ENCODE results near the gene ADAM12.

Gene ADAM12

DNA sequence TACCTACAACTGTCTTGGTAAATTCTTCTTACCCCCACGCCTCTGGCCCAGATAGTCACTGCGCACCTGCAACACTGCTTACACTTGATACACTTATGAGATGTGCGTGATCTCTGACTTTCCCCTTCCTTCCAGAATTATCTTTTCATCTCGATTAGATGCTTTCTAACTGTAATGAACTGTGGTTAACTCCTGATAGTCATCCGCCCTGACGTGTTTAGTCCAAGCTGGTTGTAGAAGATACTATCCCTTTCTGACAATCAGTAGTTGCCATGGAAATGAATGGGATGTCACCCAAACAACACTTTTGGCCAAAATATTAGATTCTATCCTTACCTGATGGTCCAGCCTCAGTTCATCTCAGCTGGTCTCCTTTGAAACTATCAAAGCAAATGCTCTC lies 241.5 kb downstream of the ADAM12 start:
- no peak for DNase-seq (ENCODE audit: insufficient read length, low spot score)
- TF ChIP-seq POLR2A (IDR thresholded peaks at IDR 0.05; ENCODE audit: low read depth, low read length) (no peak), TAF1 (IDR thresholded peaks at IDR 0.05; ENCODE audit: low read depth, low read length) (no peak), POU2F2 (IDR thresholded peaks at IDR 0.05; ENCODE audit: low read depth, low read length) (no peak), PAX5 (IDR thresholded peaks at IDR 0.05; ENCODE audit: insufficient read depth, low read length, severe bottlenecking) (no peak), SPI1 (IDR thresholded peaks at IDR 0.05; ENCODE audit: low read depth, low read length) (no peak), POLR2AphosphoS5 (IDR thresholded peaks at IDR 0.05; ENCODE audit: low read depth, low read length) (no peak)
- no peak for FAIRE-seq

- no peak for TF ChIP-seq POU2F2 (IDR thresholded peaks at IDR 0.05; ENCODE audit: low read depth, low read length)
- no peak for TF ChIP-seq SPI1 (IDR thresholded peaks at IDR 0.05; ENCODE audit: low read depth, low read length)
- no peak for TF ChIP-seq POLR2A (IDR thresholded peaks at IDR 0.05; ENCODE audit: low read depth, low read length)
- no peak for TF ChIP-seq TAF1 (IDR thresholded peaks at IDR 0.05; ENCODE audit: low read depth, low read length)
- TF ChIP-seq PAX5 (IDR thresholded peaks at IDR 0.05; ENCODE audit: insufficient read depth, low read length, severe bottlenecking), result no peak
- TF ChIP-seq POLR2AphosphoS5 (IDR thresholded peaks at IDR 0.05; ENCODE audit: low read depth, low read length), result no peak
- FAIRE-seq (peak; percentile 50), DNase-seq (ENCODE audit: insufficient read length, low spot score) (no peak)
These were observed 245.2 kb downstream of the ADAM12 start for GRCh38 chr10:126143117-126143516.

GRCh38 chr10:126140746-126141273 lies 247.5 kb downstream of the ADAM12 start:
- TF ChIP-seq TAF1 (IDR thresholded peaks at IDR 0.05; ENCODE audit: low read depth, low read length), result no peak
- TF ChIP-seq POLR2AphosphoS5 (IDR thresholded peaks at IDR 0.05; ENCODE audit: low read depth, low read length), result no peak
- TF ChIP-seq PAX5 (IDR thresholded peaks at IDR 0.05; ENCODE audit: insufficient read depth, low read length, severe bottlenecking), result no peak
- TF ChIP-seq POU2F2 (IDR thresholded peaks at IDR 0.05; ENCODE audit: low read depth, low read length), result no peak
- TF ChIP-seq SPI1 (IDR thresholded peaks at IDR 0.05; ENCODE audit: low read depth, low read length), result no peak
- no peak for TF ChIP-seq POLR2A (IDR thresholded peaks at IDR 0.05; ENCODE audit: low read depth, low read length)
- DNase-seq (ENCODE audit: insufficient read length, low spot score) (no peak), FAIRE-seq (no peak)

DNA sequence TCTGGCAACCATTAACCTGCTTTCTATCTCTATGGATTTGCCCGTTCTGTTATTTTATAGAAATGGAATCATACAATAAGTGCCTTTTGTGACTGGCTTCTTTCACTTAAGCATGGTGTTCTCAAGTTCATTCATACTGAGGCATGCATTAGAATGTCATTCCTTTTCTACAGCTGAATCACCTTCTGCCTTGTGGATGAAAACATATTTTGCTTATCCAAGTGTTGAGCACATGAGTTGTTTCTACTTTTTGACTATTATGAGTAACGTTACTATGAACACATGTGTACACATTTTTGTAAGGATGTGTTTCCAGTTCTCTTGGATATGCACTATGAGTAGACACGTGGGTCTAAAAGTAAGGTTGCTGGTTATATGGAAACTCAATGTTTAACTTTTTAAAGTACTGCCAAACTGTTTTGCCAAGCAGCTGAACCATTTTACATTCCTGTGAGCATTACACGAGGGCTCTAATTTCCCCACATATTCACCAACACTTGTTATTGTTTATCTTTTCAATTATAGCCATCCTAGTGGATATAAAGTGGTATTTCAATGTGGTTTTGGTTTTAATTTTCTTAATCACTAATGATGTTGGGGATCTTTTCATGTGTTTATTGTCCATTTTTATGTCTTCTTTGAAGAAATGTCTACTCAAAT lies 250.6 kb downstream of the ADAM12 start:
- TF ChIP-seq SPI1 (IDR thresholded peaks at IDR 0.05; ENCODE audit: low read depth, low read length) (no peak), PAX5 (IDR thresholded peaks at IDR 0.05; ENCODE audit: insufficient read depth, low read length, severe bottlenecking) (no peak), POU2F2 (IDR thresholded peaks at IDR 0.05; ENCODE audit: low read depth, low read length) (no peak), TAF1 (IDR thresholded peaks at IDR 0.05; ENCODE audit: low read depth, low read length) (no peak), POLR2AphosphoS5 (IDR thresholded peaks at IDR 0.05; ENCODE audit: low read depth, low read length) (no peak), POLR2A (IDR thresholded peaks at IDR 0.05; ENCODE audit: low read depth, low read length) (no peak)
- FAIRE-seq, result no peak
- no peak for DNase-seq (ENCODE audit: insufficient read length, low spot score)

- DNase-seq (ENCODE audit: insufficient read length, low spot score), result no peak
- TF ChIP-seq TAF1 (IDR thresholded peaks at IDR 0.05; ENCODE audit: low read depth, low read length), result no peak
- no peak for TF ChIP-seq PAX5 (IDR thresholded peaks at IDR 0.05; ENCODE audit: insufficient read depth, low read length, severe bottlenecking)
- TF ChIP-seq POLR2A (IDR thresholded peaks at IDR 0.05; ENCODE audit: low read depth, low read length), result no peak
- TF ChIP-seq POU2F2 (IDR thresholded peaks at IDR 0.05; ENCODE audit: low read depth, low read length), result no peak
- no peak for TF ChIP-seq SPI1 (IDR thresholded peaks at IDR 0.05; ENCODE audit: low read depth, low read length)
- TF ChIP-seq POLR2AphosphoS5 (IDR thresholded peaks at IDR 0.05; ENCODE audit: low read depth, low read length), result no peak
These were observed 252.2 kb downstream of the ADAM12 start for GRCh38 chr10:126135941-126136595.

DNA sequence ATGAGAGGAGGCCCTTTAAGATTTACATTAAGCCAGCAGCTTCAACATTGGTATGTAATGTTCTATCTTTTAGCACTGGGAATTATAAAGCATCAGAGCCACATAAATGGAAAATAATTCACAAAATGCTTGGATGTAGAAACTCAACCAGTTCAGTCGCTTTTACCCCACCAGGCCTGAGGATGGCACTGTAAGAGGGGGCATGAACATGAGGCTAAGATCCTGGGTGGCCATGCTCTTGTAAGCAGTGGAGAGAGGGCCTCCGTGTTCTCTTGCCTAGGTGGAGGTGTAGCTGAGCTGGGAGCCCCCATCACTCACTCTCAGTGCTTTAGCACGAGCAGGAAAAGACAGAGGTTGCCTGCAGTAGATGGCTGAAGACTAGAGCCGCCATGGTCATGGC lies 253.1 kb downstream of the ADAM12 start:
- FAIRE-seq (no peak), DNase-seq (ENCODE audit: insufficient read length, low spot score) (no peak)

More at GRCh38 chr10:126135941-126136595, 252.2 kb downstream of the ADAM12 start:
- no peak for FAIRE-seq

GRCh38 chr10:126133906-126134656 lies 254.2 kb downstream of the ADAM12 start:
- no peak for FAIRE-seq
- no peak for TF ChIP-seq POU2F2 (IDR thresholded peaks at IDR 0.05; ENCODE audit: low read depth, low read length)
- no peak for TF ChIP-seq POLR2AphosphoS5 (IDR thresholded peaks at IDR 0.05; ENCODE audit: low read depth, low read length)
- no peak for TF ChIP-seq POLR2A (IDR thresholded peaks at IDR 0.05; ENCODE audit: low read depth, low read length)
- no peak for TF ChIP-seq TAF1 (IDR thresholded peaks at IDR 0.05; ENCODE audit: low read depth, low read length)
- no peak for TF ChIP-seq SPI1 (IDR thresholded peaks at IDR 0.05; ENCODE audit: low read depth, low read length)
- TF ChIP-seq PAX5 (IDR thresholded peaks at IDR 0.05; ENCODE audit: insufficient read depth, low read length, severe bottlenecking), result no peak

More for the DNA sequence above, 253.1 kb downstream of the ADAM12 start:
- TF ChIP-seq POLR2A (IDR thresholded peaks at IDR 0.05; ENCODE audit: low read depth, low read length), result no peak
- no peak for TF ChIP-seq PAX5 (IDR thresholded peaks at IDR 0.05; ENCODE audit: insufficient read depth, low read length, severe bottlenecking)
- TF ChIP-seq POU2F2 (IDR thresholded peaks at IDR 0.05; ENCODE audit: low read depth, low read length), result no peak
- no peak for TF ChIP-seq SPI1 (IDR thresholded peaks at IDR 0.05; ENCODE audit: low read depth, low read length)
- TF ChIP-seq POLR2AphosphoS5 (IDR thresholded peaks at IDR 0.05; ENCODE audit: low read depth, low read length), result no peak
- TF ChIP-seq TAF1 (IDR thresholded peaks at IDR 0.05; ENCODE audit: low read depth, low read length), result no peak

GRCh38 chr10:126133082-126133620 lies 255.1 kb downstream of the ADAM12 start:
- TF ChIP-seq POLR2AphosphoS5 (IDR thresholded peaks at IDR 0.05; ENCODE audit: low read depth, low read length) (no peak), POU2F2 (IDR thresholded peaks at IDR 0.05; ENCODE audit: low read depth, low read length) (no peak), POLR2A (IDR thresholded peaks at IDR 0.05; ENCODE audit: low read depth, low read length) (no peak), PAX5 (IDR thresholded peaks at IDR 0.05; ENCODE audit: insufficient read depth, low read length, severe bottlenecking) (no peak), TAF1 (IDR thresholded peaks at IDR 0.05; ENCODE audit: low read depth, low read length) (no peak), SPI1 (IDR thresholded peaks at IDR 0.05; ENCODE audit: low read depth, low read length) (no peak)
- DNase-seq (ENCODE audit: insufficient read length, low spot score) (no peak), FAIRE-seq (no peak)

More at GRCh38 chr10:126133906-126134656, 254.2 kb downstream of the ADAM12 start:
- no peak for DNase-seq (ENCODE audit: insufficient read length, low spot score)

All from GM12891 (cell line).